OCI-LY3 (cell line): ENCODE results near the gene ILDR2.

Experiments used
- CTCF ChIP-seq: fragments of 200-600, 300-600 bp; sonication (generic); IDR thresholded peaks from 2 replicates; pipeline ENCODE4 v1.5.1; 2014; ENCODE audit warnings: antibody characterized with exemption, low read length, low read depth
- EZH2phosphoT487 ChIP-seq: fragments of 200-600 bp; shearing (Covaris generic); IDR thresholded peaks from 2 replicates; pipeline ENCODE4 v1.6.1; 2018; ENCODE audit warnings: antibody characterized with exemption, mixed run types, low read depth

- no peak for TF ChIP-seq CTCF
- TF ChIP-seq EZH2phosphoT487 = no peak
Observed at GRCh38 chr1:166870584-166870983, 104.8 kb downstream of the ILDR2 start.
